SK-N-SH (cell line): ENCODE data around the gene RAX. TPM values are rescaled to one million over a fixed set of nuclear protein-coding genes. Genes with fewer than 3 reads are reported as not detected.

Experiments
- CTCF ChIA-PET: fragments of 300-600, 350-600 bp; formaldehyde crosslinking; extraction: SDS; loops from one replicate; lab custom pipeline; 2021; lab: Yijun Ruan, JAX
- POLR2A ChIA-PET: fragments of 350-600 bp; sonication (Branson Sonifier 250); formaldehyde crosslinking; extraction: SDS; loops from one replicate; lab custom pipeline; 2020; ENCODE audit warnings: antibody characterized with exemption, inconsistent platforms; lab: Yijun Ruan, JAX
- DNase-seq: peaks from one replicate; pipeline ENCODE4 v3.0.0; 2012
- H2AFZ ChIP-seq: fragments of 200-600 bp; sonication (generic); 2 replicates; pipeline ENCODE4 v1.8.1; 2016; ENCODE audit warnings: antibody characterized with exemption, mild to moderate bottlenecking, low read depth
- H3F3A ChIP-seq: fragments of 200-600 bp; sonication (generic); replicated peaks from 2 replicates; pipeline ENCODE3; 2016; ENCODE audit warnings: antibody characterized with exemption, mild to moderate bottlenecking; ENCODE audit not compliant: insufficient read depth
- H3K27ac ChIP-seq, 2 experiments: fragments of 200-500 bp in 1 of 2; fragments of 200-600 bp in 1 of 2; sonication (Bioruptor generic) in 1 of 2; sonication (generic), shearing (Covaris generic) in 1 of 2; 2 replicates each; pipeline versions ENCODE4 v1.5.1 to v1.6.1; 2014 to 2016; ENCODE audit warnings: low read depth in 2 of 2, inconsistent platforms in 1 of 2, low read length in 1 of 2, mild to moderate bottlenecking in 1 of 2, mixed read lengths in 1 of 2
- H3K27me3 ChIP-seq: fragments of 200-600 bp; sonication (generic), shearing (Covaris generic); 2 replicates; pipeline ENCODE4 v1.6.1; 2016; ENCODE audit warnings: mixed run types; ENCODE audit not compliant: insufficient read depth
- H3K36me3 ChIP-seq, 2 experiments: fragments of 200-500 bp in 1 of 2; fragments of 200-600 bp in 1 of 2; sonication (Bioruptor generic) in 1 of 2; sonication (generic) in 1 of 2; replicated peaks in 1 of 2; 2 replicates each; pipeline versions ENCODE3 to v1.5.1; 2014 to 2016; ENCODE audit warnings: low read length in 1 of 2, mild to moderate bottlenecking in 1 of 2; ENCODE audit not compliant: insufficient read depth in 2 of 2, control insufficient read depth in 1 of 2
- H3K4me1 ChIP-seq, 2 experiments: fragments of 200-500 bp in 1 of 2; fragments of 200-600 bp in 1 of 2; sonication (Bioruptor generic) in 1 of 2; sonication (generic), shearing (Covaris generic) in 1 of 2; 2 replicates each; pipeline versions ENCODE4 v1.5.1 to v1.6.1; 2014 to 2016; ENCODE audit warnings: low read depth in 1 of 2, low read length in 1 of 2, mixed run types in 1 of 2; ENCODE audit not compliant: insufficient read depth in 2 of 2, control insufficient read depth in 1 of 2
- H3K4me2 ChIP-seq: fragments of 200-600 bp; sonication (generic), shearing (Covaris generic); 2 replicates; pipeline ENCODE4 v1.6.1; 2017; ENCODE audit warnings: mixed run types
- H3K4me3 ChIP-seq, 2 experiments: fragments of 200-500 bp in 1 of 2; fragments of 200-600 bp in 1 of 2; sonication (Bioruptor generic) in 1 of 2; sonication (generic), shearing (Covaris generic) in 1 of 2; 2 replicates each; pipeline versions ENCODE4 v1.5.1 to v1.8.1; 2014 to 2016; ENCODE audit warnings: low read depth in 2 of 2, inconsistent platforms in 1 of 2, low read length in 1 of 2, mild to moderate bottlenecking in 1 of 2, mixed read lengths in 1 of 2, moderate library complexity in 1 of 2
- H3K79me2 ChIP-seq: fragments of 200-600 bp; sonication (generic); 2 replicates; pipeline ENCODE4 v1.8.1; 2017; ENCODE audit warnings: mild to moderate bottlenecking; ENCODE audit not compliant: insufficient read depth
- H3K9ac ChIP-seq: fragments of 200-600 bp; sonication (generic); 2 replicates; pipeline ENCODE4 v1.6.1; 2017; ENCODE audit warnings: mixed run types
- H3K9me2 ChIP-seq: fragments of 200-600 bp; sonication (generic); 2 replicates; pipeline ENCODE4 v1.6.1; 2017; ENCODE audit warnings: mixed run types
- H3K9me3 ChIP-seq: fragments of 200-600 bp; sonication (generic); 2 replicates; pipeline ENCODE4 v1.6.1; 2017; ENCODE audit warnings: mixed run types, mild to moderate bottlenecking, moderate library complexity
- H4K20me1 ChIP-seq: fragments of 200-600 bp; sonication (generic); 2 replicates; pipeline ENCODE4 v1.6.1; 2017; ENCODE audit warnings: mild to moderate bottlenecking, mixed run types; ENCODE audit not compliant: insufficient read depth
- CTCF ChIP-seq: fragments of 200-600 bp; sonication (generic); IDR thresholded peaks from 2 replicates; pipeline ENCODE4 v1.6.1; 2017; ENCODE audit warnings: antibody characterized with exemption, mild to moderate bottlenecking, moderate library complexity
- ELF1 ChIP-seq: IDR thresholded peaks from 2 replicates; pipeline ENCODE4 v1.4.0; 2012
- EZH2phosphoT487 ChIP-seq: fragments of 200-600 bp; sonication (generic); IDR thresholded peaks from 2 replicates; pipeline ENCODE4 v1.6.1; 2017; ENCODE audit warnings: low read depth, mixed run types, mild to moderate bottlenecking, antibody characterized with exemption, moderate library complexity, borderline replicate concordance
- FOSL2 ChIP-seq: IDR thresholded peaks from 2 replicates; pipeline ENCODE4 v1.4.0; 2012; ENCODE audit warnings: low read depth, mild to moderate bottlenecking, moderate library complexity, borderline replicate concordance
- FOXM1 ChIP-seq: IDR thresholded peaks from 2 replicates; pipeline ENCODE4 v1.4.0; 2012; ENCODE audit warnings: low read depth, mild to moderate bottlenecking
- GABPA ChIP-seq: IDR thresholded peaks from 2 replicates; pipeline ENCODE4 v1.4.0; 2012; ENCODE audit warnings: low read depth, mild to moderate bottlenecking
- GATA2 ChIP-seq: sonication (generic); formaldehyde crosslinking; IDR thresholded peaks from 2 replicates; pipeline ENCODE4 v1.5.0; 2020; ENCODE audit warnings: mild to moderate bottlenecking, missing genetic modification reagents
- JUND ChIP-seq: IDR thresholded peaks from 2 replicates; pipeline ENCODE4 v1.4.0; 2012
- MEF2A ChIP-seq: IDR thresholded peaks from 2 replicates; pipeline ENCODE4 v1.4.0; 2012; ENCODE audit warnings: low read depth, borderline replicate concordance
- MXI1 ChIP-seq: IDR thresholded peaks from 2 replicates; pipeline ENCODE4 v1.6.1; 2012; ENCODE audit warnings: mild to moderate bottlenecking, low read depth, low read length, improper control_type of control experiment
- NFIC ChIP-seq: IDR thresholded peaks from 2 replicates; pipeline ENCODE4 v1.4.0; 2012; ENCODE audit warnings: borderline replicate concordance
- PBX3 ChIP-seq: IDR thresholded peaks from 2 replicates; pipeline ENCODE4; 2012
- RAD21 ChIP-seq: IDR thresholded peaks from 2 replicates; pipeline ENCODE4 v1.6.1; 2012; ENCODE audit warnings: mild to moderate bottlenecking, low read length
- RFX5 ChIP-seq: IDR thresholded peaks from 2 replicates; pipeline ENCODE4 v1.6.1; 2012; ENCODE audit warnings: mild to moderate bottlenecking, improper control_type of control experiment, low read length
- SIN3A ChIP-seq: IDR thresholded peaks from 2 replicates; pipeline ENCODE4 v1.6.1; 2012; ENCODE audit warnings: low read depth, mild to moderate bottlenecking, low read length, moderate library complexity, borderline replicate concordance
- SMC3 ChIP-seq: IDR thresholded peaks from 2 replicates; pipeline ENCODE4 v1.6.1; 2012; ENCODE audit warnings: low read depth, low read length, improper control_type of control experiment
- TEAD4 ChIP-seq: IDR thresholded peaks from 2 replicates; pipeline ENCODE4 v1.4.0; 2012; ENCODE audit warnings: mild to moderate bottlenecking, borderline replicate concordance; ENCODE audit not compliant: insufficient read depth
- USF2 ChIP-seq: fragments of 150-350 bp; IDR thresholded peaks from 2 replicates; pipeline ENCODE4 v1.6.1; 2017; ENCODE audit warnings: antibody characterized with exemption, low read length, low read depth, borderline replicate concordance
- YY1 ChIP-seq: IDR thresholded peaks from 2 replicates; pipeline ENCODE4 v1.4.0; 2012; ENCODE audit warnings: low read depth, mild to moderate bottlenecking
- ZBTB33 ChIP-seq: IDR thresholded peaks from 2 replicates; pipeline ENCODE4 v1.4.0; 2012; ENCODE audit warnings: low read depth, borderline replicate concordance
- WGBS: methylation state at CpG from one replicate; pipeline ENCODE4 v1.1.6; 2017; ENCODE audit warnings: low lambda C conversion rate; 5-methylcytosine and 5-hydroxymethylcytosine counted together
- polyA plus RNA-seq, 3 experiments: library from polyadenylated mRNA; depleted of rRNA; stranded (reverse); fragments of >200 nt; gene quantifications; 2 replicates each; pipeline ENCODE4 v1.2.3, GENCODE V29; 2012

The RAX gene
- polyA plus RNA-seq, 1 of the 3 experiments (the other 2 are of a cell fraction) = not detected

- Histone ChIP-seq H3K4me1 (peaks cover 0 to 10% of the 10 kb centered on the region in 2 experiments; a peak in 1 of 4 replicates), H3K36me3 (no peaks in the 10 kb centered on the region), H3K27me3 (peaks cover 71% of the 10 kb centered on the region), H3K4me2 (no peak overlapping the region), H3K27ac (no peak overlapping the region), H3K9ac (no peak overlapping the region), H3K9me2 (no peaks in the 10 kb centered on the region), H3K79me2 (no peaks in the 10 kb centered on the region), H4K20me1 (no peaks in the 10 kb centered on the region), H3K4me3 (no peak overlapping the region), H3F3A (no peaks in the 10 kb centered on the region), H3K9me3 (no peaks in the 10 kb centered on the region), H2AFZ (no peak overlapping the region)
- DNase-seq = no peak
- ChIA-PET POLR2A (no interaction called here), CTCF (interaction anchor here (1.0 to 1.8 kb wide), 5 partner anchors 8 to 128 kb away, joined by 4 to 6 read pairs (median 5); no protein-coding TSS in a partner anchor)
- no peak for TF ChIP-seq GATA2
- no peak for TF ChIP-seq MEF2A
- no peak for TF ChIP-seq TEAD4
- TF ChIP-seq ELF1 = no peak
- no peak for TF ChIP-seq MXI1
- no peak for TF ChIP-seq JUND
- TF ChIP-seq USF2 = no peak
- TF ChIP-seq ZBTB33 = no peak
- no peak for TF ChIP-seq FOXM1
- no peak for TF ChIP-seq RFX5
- no peak for TF ChIP-seq SMC3
- no peak for TF ChIP-seq FOSL2
- no peak for TF ChIP-seq SIN3A
- no peak for TF ChIP-seq NFIC
- no peak for TF ChIP-seq CTCF
- no peak for TF ChIP-seq PBX3
- no peak for TF ChIP-seq YY1
- no peak for TF ChIP-seq EZH2phosphoT487
- TF ChIP-seq RAD21 = no peak
- no peak for TF ChIP-seq GABPA
- 89% methylated on average over 18 of the region's 18 CpGs for WGBS
These were observed 1.3 kb upstream of the RAX start for GRCh38 chr18:59274533-59274928.
